ENCODE data around the gene MAD2L2. TPM values are rescaled to one million over a fixed set of nuclear protein-coding genes. Genes with fewer than 3 reads are reported as not detected.
A peak's percentile ranks its signal among the peaks of the same experiment; 100 is the strongest.

MAD2L2 gene
- total RNA-seq, 1 experiment from 2014 or later, result 283 TPM

- Mint-ChIP-seq H3K36me3 (ENCODE audit: insufficient read depth in 1 of 3, low read depth in 3 of 3) (peaks cover 13 to 29% (median 16%) of the 10 kb centered on the region in 3 experiments), H3K27me3 (ENCODE audit: low read depth) (no peaks in the 10 kb centered on the region), H3K9me3 (no peaks in the 10 kb centered on the region), H3K4me1 (peaks cover 45 to 51% of the 10 kb centered on the region in 2 experiments), H3K27ac (peak overlapping the region in 2 of 3 experiments; percentile 36 to 77; a peak in 2 of 7 replicates), H3K4me3 (peak overlapping the region in 1 of 2 experiments; percentile 48; a peak in 1 of 5 replicates)
- Histone ChIP-seq H2BK15ac (ENCODE audit: low read depth, low read length) (no peak overlapping the region), H4K91ac (ENCODE audit: insufficient read length, low read depth, low read length) (no peak overlapping the region), H3T11ph (ENCODE audit: low read length) (no peak overlapping the region), H3K9me3 (ENCODE audit: control insufficient read depth, low read depth, low read length) (no peaks in the 10 kb centered on the region), H2AK5ac (ENCODE audit: insufficient read length, low read length) (no peak overlapping the region), H3K27ac (ENCODE audit: insufficient read length, low read depth, low read length) (no peak overlapping the region), H4K20me1 (ENCODE audit: control insufficient read depth, insufficient read depth, insufficient read length) (no peaks in the 10 kb centered on the region), H3K23me2 (ENCODE audit: insufficient read length, low read depth, low read length, poor library complexity, severe bottlenecking) (no peaks in the 10 kb centered on the region), H2BK120ac (ENCODE audit: low read depth, low read length, poor library complexity, severe bottlenecking) (no peak overlapping the region), H3K14ac (ENCODE audit: insufficient read depth, low read length) (no peak overlapping the region), H2BK12ac (ENCODE audit: insufficient read length, low read depth, low read length) (no peak overlapping the region), H3K4me2 (ENCODE audit: insufficient read depth, insufficient read length, low read length) (no peak overlapping the region), H2AFZ (ENCODE audit: low read length) (no peak overlapping the region), H2BK20ac (ENCODE audit: low read depth, low read length, poor library complexity, severe bottlenecking) (no peak overlapping the region), H3K4me1 (ENCODE audit: insufficient read depth, low read length) (peaks cover 4% of the 10 kb centered on the region; the same call in 1 of the 2 replicates), H3K23ac (ENCODE audit: insufficient read length, low read depth, low read length) (no peak overlapping the region), H3K79me1 (ENCODE audit: insufficient read depth, low read depth, low read length, poor library complexity, severe bottlenecking) (no peaks in the 10 kb centered on the region), H4K8ac (replicated peaks; ENCODE audit: insufficient read length, low read depth, low read length) (no peak overlapping the region), H3K4ac (ENCODE audit: low read depth, low read length) (no peak overlapping the region), H2BK5ac (ENCODE audit: insufficient read length, low read length) (no peak overlapping the region), H4K5ac (ENCODE audit: insufficient read length, low read depth, low read length) (no peak overlapping the region), H3K27me3 (ENCODE audit: insufficient read depth, low read length) (no peaks in the 10 kb centered on the region), H3K56ac (ENCODE audit: insufficient read length, low read depth, low read length) (no peak overlapping the region), H3K9ac (ENCODE audit: extremely low read depth, insufficient read length, low read length) (no peak overlapping the region), H3K79me2 (ENCODE audit: insufficient read depth, low read length) (no peaks in the 10 kb centered on the region), H3K18ac (ENCODE audit: insufficient read length, low read depth, low read length) (no peak overlapping the region)
- TF ChIP-seq CTCF (conservative IDR thresholded peaks at IDR 0.05), result no peak; the same call in 2 of the 3 replicates
- no CpG with 5 or more reads among the region's 17 CpGs for WGBS (ENCODE audit: extremely low coverage, insufficient read length, low lambda C conversion rate)
- peak; percentile 54 for DNase-seq
Observed at GRCh38 chr1:11707621-11708276, 26.8 kb upstream of the MAD2L2 start.

Measured in H9 (cell line).